ENCODE results near the gene MRPL53.
"Not testable (repeated sequence)": the region's sequence is repeated elsewhere in the genome, so short reads cannot be mapped to it uniquely, and the experiment has no call there.

The MRPL53 gene

GRCh38 chr2:74488643-74489481, 16.4 kb upstream of the MRPL53 start:
- no peak overlapping the region for H3K27ac ChIP-seq (ENCODE audit: low read length)
- peaks cover 1% of the 10 kb centered on the region; the same call in 1 of the 2 replicates for H3K79me2 ChIP-seq (ENCODE audit: low read length)
- no peaks in the 10 kb centered on the region for H3K9me3 ChIP-seq (ENCODE audit: insufficient read depth, low read length)
- no peak overlapping the region for H2AFZ ChIP-seq (ENCODE audit: low read depth, low read length)
- H3K36me3 ChIP-seq (replicated peaks; ENCODE audit: low read depth, low read length): peaks cover 20% of the 10 kb centered on the region
- no peak overlapping the region for H3K4me2 ChIP-seq (ENCODE audit: low read length)
- H3K4me3 ChIP-seq (ENCODE audit: low read length): no peak overlapping the region
- H4K20me1 ChIP-seq (ENCODE audit: insufficient read depth, low read length): no peaks in the 10 kb centered on the region
- H3K27me3 ChIP-seq (ENCODE audit: low read depth, low read length): no peaks in the 10 kb centered on the region
- TF ChIP-seq CTCF (IDR thresholded peaks at IDR 0.05; ENCODE audit: low read depth, low read length) (no peak), EZH2phosphoT487 (IDR thresholded peaks at IDR 0.05; ENCODE audit: low read depth) (no peak)
- no peaks in the 10 kb centered on the region for H3K4me1 ChIP-seq (ENCODE audit: low read length)
- H3K9ac ChIP-seq (ENCODE audit: low read length): no peak overlapping the region

- Histone ChIP-seq H3K9ac (ENCODE audit: low read length) (no peak overlapping the region), H3K27me3 (ENCODE audit: low read depth, low read length) (no peaks in the 10 kb centered on the region), H3K4me2 (ENCODE audit: low read length) (no peak overlapping the region), H2AFZ (ENCODE audit: low read depth, low read length) (no peak overlapping the region), H3K4me1 (ENCODE audit: low read length) (peaks cover 8% of the 10 kb centered on the region), H3K4me3 (ENCODE audit: low read length) (no peak overlapping the region), H3K9me3 (ENCODE audit: insufficient read depth, low read length) (no peaks in the 10 kb centered on the region), H3K36me3 (replicated peaks; ENCODE audit: low read depth, low read length) (peaks cover 7% of the 10 kb centered on the region), H3K79me2 (ENCODE audit: low read length) (peaks cover 22% of the 10 kb centered on the region), H3K27ac (ENCODE audit: low read length) (no peak overlapping the region), H4K20me1 (ENCODE audit: insufficient read depth, low read length) (no peaks in the 10 kb centered on the region)
- TF ChIP-seq CTCF (IDR thresholded peaks at IDR 0.05; ENCODE audit: low read depth, low read length): no peak
- TF ChIP-seq EZH2phosphoT487 (IDR thresholded peaks at IDR 0.05; ENCODE audit: low read depth): no peak
Observed at GRCh38 chr2:74486141-74486540, 13.7 kb upstream of the MRPL53 start.

DNA sequence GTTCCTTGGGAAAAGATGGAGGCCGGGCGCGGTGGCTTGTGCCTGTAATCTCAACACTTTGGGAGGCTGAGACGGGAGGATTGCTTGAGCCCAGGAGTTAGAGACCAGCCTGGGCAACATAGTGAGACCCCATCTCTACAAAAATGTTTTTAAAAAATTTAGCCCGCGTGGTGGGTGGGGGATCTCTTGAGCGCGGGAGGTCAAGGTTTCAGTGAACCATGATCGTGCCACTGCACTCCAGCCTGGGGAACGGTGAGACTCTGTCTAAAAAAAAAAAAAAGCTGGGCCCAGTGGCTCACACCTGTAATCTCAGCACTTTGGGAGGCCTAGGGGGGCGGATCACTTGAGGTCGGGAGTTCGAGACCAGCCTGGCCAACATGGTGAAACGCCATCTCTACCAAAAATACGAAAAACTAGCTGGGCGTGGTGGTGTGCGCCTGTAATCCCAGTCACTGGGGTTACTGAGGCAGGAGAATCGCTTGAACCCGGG, 11.2 kb upstream of the MRPL53 start:
- H3K9me3 ChIP-seq (ENCODE audit: insufficient read depth, low read length); H3K36me3 ChIP-seq (replicated peaks; ENCODE audit: low read depth, low read length); H3K4me1 ChIP-seq (ENCODE audit: low read length); H3K27me3 ChIP-seq (ENCODE audit: low read depth, low read length); H4K20me1 ChIP-seq (ENCODE audit: insufficient read depth, low read length): not testable (repeated sequence)
- Histone ChIP-seq H3K4me3 (ENCODE audit: low read length) (peak overlapping the region; percentile 99), H3K4me2 (ENCODE audit: low read length) (peak overlapping the region; percentile 98), H3K79me2 (ENCODE audit: low read length) (peaks cover 22% of the 10 kb centered on the region), H3K27ac (ENCODE audit: low read length) (peak overlapping the region; percentile 79), H3K9ac (ENCODE audit: low read length) (peak overlapping the region; percentile 80), H2AFZ (ENCODE audit: low read depth, low read length) (0 out of 2 replicates have a peak overlapping the region, but pooled peaks have one; percentile 79)

DNA sequence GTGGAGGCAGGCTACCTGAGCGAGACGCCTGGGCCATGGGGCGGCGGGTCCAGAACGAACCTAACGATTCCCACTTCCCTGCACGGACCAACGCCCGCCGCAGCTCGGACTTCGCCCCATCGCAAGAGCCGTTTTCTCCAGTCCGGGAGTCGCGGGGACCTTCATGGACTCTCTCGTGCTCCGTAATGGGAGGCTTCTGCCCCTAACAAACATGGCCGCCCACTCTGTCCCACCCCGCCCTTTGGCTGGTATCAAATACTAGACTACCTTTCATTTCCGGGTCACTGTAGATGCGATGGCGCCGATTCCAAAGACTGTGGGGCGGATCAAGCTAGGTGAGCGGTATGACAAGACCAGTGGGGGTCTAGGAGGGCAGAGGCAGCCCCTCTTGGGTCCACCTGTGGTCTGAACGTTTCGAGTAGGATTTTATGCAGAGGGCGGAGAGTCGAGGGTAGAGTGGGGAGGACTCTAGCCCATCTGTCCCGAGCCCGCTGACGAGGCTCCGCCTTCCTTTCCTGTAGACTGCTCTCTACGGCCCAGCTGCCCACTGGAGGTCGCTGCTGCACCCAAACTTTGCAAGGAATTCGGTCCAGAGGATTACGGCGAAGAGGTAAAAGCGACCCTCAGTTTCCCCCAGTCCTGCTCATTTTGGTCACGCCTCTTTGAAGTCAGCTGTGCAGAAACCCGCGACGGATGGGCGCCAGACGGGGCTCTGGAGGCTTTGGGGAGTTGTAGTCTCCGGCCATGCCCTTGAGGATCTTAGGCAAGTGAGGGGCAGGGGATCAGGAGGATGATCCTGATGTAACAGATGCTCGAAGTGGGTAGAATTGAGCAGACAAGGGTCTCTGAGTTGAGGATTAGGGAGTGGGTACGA, 10.6 kb upstream of the MRPL53 start, which contains the start of the genes CCDC142 and TTC31:
TSS of gene CCDC142 (minus strand) at position 198 of the 874 bp plus-strand sequence. CDS start at position 37, 161 bp downstream.
TSS of gene TTC31 (plus strand) at position 281 of the 874 bp plus-strand sequence. CDS start at position 296, 15 bp downstream.
- H4K20me1 ChIP-seq (ENCODE audit: insufficient read depth, low read length): no peaks in the 10 kb centered on the region
- H3K27ac ChIP-seq (ENCODE audit: low read length): peak within 1 kb of the TSS; percentile 79
- H3K27me3 ChIP-seq (ENCODE audit: low read depth, low read length): no peaks in the 10 kb centered on the region
- H3K9ac ChIP-seq (ENCODE audit: low read length): peak within 1 kb of the TSS; percentile 80
- H3K4me1 ChIP-seq (ENCODE audit: low read length): peaks cover 8% of the 10 kb centered on the region
- H3K4me3 ChIP-seq (ENCODE audit: low read length): peak within 1 kb of the TSS; percentile 99
- H3K9me3 ChIP-seq (ENCODE audit: insufficient read depth, low read length): no peaks in the 10 kb centered on the region
- H2AFZ ChIP-seq (ENCODE audit: low read depth, low read length): peak within 1 kb of the TSS; percentile 87
- H3K36me3 ChIP-seq (replicated peaks; ENCODE audit: low read depth, low read length): peaks cover 3% of the 10 kb centered on the region
- peaks cover 22% of the 10 kb centered on the region for H3K79me2 ChIP-seq (ENCODE audit: low read length)
- H3K4me2 ChIP-seq (ENCODE audit: low read length): peak within 1 kb of the TSS; percentile 98
- TF ChIP-seq EZH2phosphoT487 (IDR thresholded peaks at IDR 0.05; ENCODE audit: low read depth): no peak
- TF ChIP-seq CTCF (IDR thresholded peaks at IDR 0.05; ENCODE audit: low read depth, low read length): peak; percentile 93
